SK-N-SH (cell line): ENCODE results near the gene RNF223. TPM values are rescaled to one million over a fixed set of nuclear protein-coding genes. Genes with fewer than 3 reads are reported as not detected.

Experiments used
- CTCF ChIA-PET: fragments of 300-600, 350-600 bp; formaldehyde crosslinking; extraction: SDS; loops from one replicate; lab custom pipeline; 2021; lab: Yijun Ruan, JAX
- POLR2A ChIA-PET: fragments of 350-600 bp; sonication (Branson Sonifier 250); formaldehyde crosslinking; extraction: SDS; loops from one replicate; lab custom pipeline; 2020; ENCODE audit warnings: antibody characterized with exemption, inconsistent platforms; lab: Yijun Ruan, JAX
- DNase-seq: peaks from one replicate; pipeline ENCODE4 v3.0.0; 2012
- H2AFZ ChIP-seq: fragments of 200-600 bp; sonication (generic); 2 replicates; pipeline ENCODE4 v1.8.1; 2016; ENCODE audit warnings: antibody characterized with exemption, mild to moderate bottlenecking, low read depth
- H3F3A ChIP-seq: fragments of 200-600 bp; sonication (generic); replicated peaks from 2 replicates; pipeline ENCODE3; 2016; ENCODE audit warnings: antibody characterized with exemption, mild to moderate bottlenecking; ENCODE audit not compliant: insufficient read depth
- H3K27ac ChIP-seq, 2 experiments: fragments of 200-500 bp in 1 of 2; fragments of 200-600 bp in 1 of 2; sonication (Bioruptor generic) in 1 of 2; sonication (generic), shearing (Covaris generic) in 1 of 2; 2 replicates each; pipeline versions ENCODE4 v1.5.1 to v1.6.1; 2014 to 2016; ENCODE audit warnings: low read depth in 2 of 2, inconsistent platforms in 1 of 2, low read length in 1 of 2, mild to moderate bottlenecking in 1 of 2, mixed read lengths in 1 of 2
- H3K27me3 ChIP-seq: fragments of 200-600 bp; sonication (generic), shearing (Covaris generic); 2 replicates; pipeline ENCODE4 v1.6.1; 2016; ENCODE audit warnings: mixed run types; ENCODE audit not compliant: insufficient read depth
- H3K36me3 ChIP-seq, 2 experiments: fragments of 200-500 bp in 1 of 2; fragments of 200-600 bp in 1 of 2; sonication (Bioruptor generic) in 1 of 2; sonication (generic) in 1 of 2; replicated peaks in 1 of 2; 2 replicates each; pipeline versions ENCODE3 to v1.5.1; 2014 to 2016; ENCODE audit warnings: low read length in 1 of 2, mild to moderate bottlenecking in 1 of 2; ENCODE audit not compliant: insufficient read depth in 2 of 2, control insufficient read depth in 1 of 2
- H3K4me1 ChIP-seq, 2 experiments: fragments of 200-500 bp in 1 of 2; fragments of 200-600 bp in 1 of 2; sonication (Bioruptor generic) in 1 of 2; sonication (generic), shearing (Covaris generic) in 1 of 2; 2 replicates each; pipeline versions ENCODE4 v1.5.1 to v1.6.1; 2014 to 2016; ENCODE audit warnings: low read depth in 1 of 2, low read length in 1 of 2, mixed run types in 1 of 2; ENCODE audit not compliant: insufficient read depth in 2 of 2, control insufficient read depth in 1 of 2
- H3K4me2 ChIP-seq: fragments of 200-600 bp; sonication (generic), shearing (Covaris generic); 2 replicates; pipeline ENCODE4 v1.6.1; 2017; ENCODE audit warnings: mixed run types
- H3K4me3 ChIP-seq, 2 experiments: fragments of 200-500 bp in 1 of 2; fragments of 200-600 bp in 1 of 2; sonication (Bioruptor generic) in 1 of 2; sonication (generic), shearing (Covaris generic) in 1 of 2; 2 replicates each; pipeline versions ENCODE4 v1.5.1 to v1.8.1; 2014 to 2016; ENCODE audit warnings: low read depth in 2 of 2, inconsistent platforms in 1 of 2, low read length in 1 of 2, mild to moderate bottlenecking in 1 of 2, mixed read lengths in 1 of 2, moderate library complexity in 1 of 2
- H3K79me2 ChIP-seq: fragments of 200-600 bp; sonication (generic); 2 replicates; pipeline ENCODE4 v1.8.1; 2017; ENCODE audit warnings: mild to moderate bottlenecking; ENCODE audit not compliant: insufficient read depth
- H3K9ac ChIP-seq: fragments of 200-600 bp; sonication (generic); 2 replicates; pipeline ENCODE4 v1.6.1; 2017; ENCODE audit warnings: mixed run types
- H3K9me2 ChIP-seq: fragments of 200-600 bp; sonication (generic); 2 replicates; pipeline ENCODE4 v1.6.1; 2017; ENCODE audit warnings: mixed run types
- H3K9me3 ChIP-seq: fragments of 200-600 bp; sonication (generic); 2 replicates; pipeline ENCODE4 v1.6.1; 2017; ENCODE audit warnings: mixed run types, mild to moderate bottlenecking, moderate library complexity
- H4K20me1 ChIP-seq: fragments of 200-600 bp; sonication (generic); 2 replicates; pipeline ENCODE4 v1.6.1; 2017; ENCODE audit warnings: mild to moderate bottlenecking, mixed run types; ENCODE audit not compliant: insufficient read depth
- EZH2phosphoT487 ChIP-seq: fragments of 200-600 bp; sonication (generic); IDR thresholded peaks from 2 replicates; pipeline ENCODE4 v1.6.1; 2017; ENCODE audit warnings: low read depth, mixed run types, mild to moderate bottlenecking, antibody characterized with exemption, moderate library complexity, borderline replicate concordance
- GABPA ChIP-seq: IDR thresholded peaks from 2 replicates; pipeline ENCODE4 v1.4.0; 2012; ENCODE audit warnings: low read depth, mild to moderate bottlenecking
- JUND ChIP-seq: IDR thresholded peaks from 2 replicates; pipeline ENCODE4 v1.4.0; 2012
- MXI1 ChIP-seq: IDR thresholded peaks from 2 replicates; pipeline ENCODE4 v1.6.1; 2012; ENCODE audit warnings: mild to moderate bottlenecking, low read depth, low read length, improper control_type of control experiment
- NFIC ChIP-seq: IDR thresholded peaks from 2 replicates; pipeline ENCODE4 v1.4.0; 2012; ENCODE audit warnings: borderline replicate concordance
- POLR2AphosphoS5 ChIP-seq: IDR thresholded peaks from 2 replicates; pipeline ENCODE4 v1.6.1; 2012; ENCODE audit warnings: low read depth, low read length
- RCOR1 ChIP-seq: fragments of 150-350 bp; IDR thresholded peaks from 2 replicates; pipeline ENCODE4 v1.6.1; 2017; ENCODE audit warnings: antibody characterized with exemption, low read length
- RXRA ChIP-seq: IDR thresholded peaks from 2 replicates; pipeline ENCODE4 v1.4.0; 2012; ENCODE audit warnings: low read depth, mild to moderate bottlenecking, borderline replicate concordance
- SMC3 ChIP-seq: IDR thresholded peaks from 2 replicates; pipeline ENCODE4 v1.6.1; 2012; ENCODE audit warnings: low read depth, low read length, improper control_type of control experiment
- TCF12 ChIP-seq: IDR thresholded peaks from 2 replicates; pipeline ENCODE4 v1.4.0; 2012
- YY1 ChIP-seq: IDR thresholded peaks from 2 replicates; pipeline ENCODE4 v1.4.0; 2012; ENCODE audit warnings: low read depth, mild to moderate bottlenecking
- WGBS: methylation state at CpG from one replicate; pipeline ENCODE4 v1.1.6; 2017; ENCODE audit warnings: low lambda C conversion rate; 5-methylcytosine and 5-hydroxymethylcytosine counted together
- polyA plus RNA-seq, 3 experiments: library from polyadenylated mRNA; depleted of rRNA; stranded (reverse); fragments of >200 nt; gene quantifications; 2 replicates each; pipeline ENCODE4 v1.2.3, GENCODE V29; 2012
- TF ChIP-seq, protein P1 (sequence below): IDR thresholded peaks from 2 replicates; pipeline ENCODE4 v1.4.0; 2012; ENCODE audit warnings: low read depth, borderline replicate concordance
- TF ChIP-seq, protein P2 (sequence below): IDR thresholded peaks from 2 replicates; pipeline ENCODE4 v1.4.0; 2012; ENCODE audit warnings: low read depth
- TF ChIP-seq, protein P3 (sequence below): IDR thresholded peaks from 2 replicates; pipeline ENCODE4 v1.4.0; 2012; ENCODE audit warnings: low read depth, borderline replicate concordance
- TF ChIP-seq, protein P4 (sequence below): fragments of 150-350 bp; IDR thresholded peaks from 2 replicates; pipeline ENCODE4 v1.6.1; 2017; ENCODE audit warnings: antibody characterized with exemption, low read length, low read depth, borderline replicate concordance
- TF ChIP-seq, protein P5 (sequence below): IDR thresholded peaks from 2 replicates; pipeline ENCODE4 v1.6.1; 2012; ENCODE audit warnings: mild to moderate bottlenecking, low read depth, low read length, moderate library complexity

The RNF223 gene
- polyA plus RNA-seq, 1 of the 3 experiments (the other 2 are of a cell fraction) = not detected

DNA sequence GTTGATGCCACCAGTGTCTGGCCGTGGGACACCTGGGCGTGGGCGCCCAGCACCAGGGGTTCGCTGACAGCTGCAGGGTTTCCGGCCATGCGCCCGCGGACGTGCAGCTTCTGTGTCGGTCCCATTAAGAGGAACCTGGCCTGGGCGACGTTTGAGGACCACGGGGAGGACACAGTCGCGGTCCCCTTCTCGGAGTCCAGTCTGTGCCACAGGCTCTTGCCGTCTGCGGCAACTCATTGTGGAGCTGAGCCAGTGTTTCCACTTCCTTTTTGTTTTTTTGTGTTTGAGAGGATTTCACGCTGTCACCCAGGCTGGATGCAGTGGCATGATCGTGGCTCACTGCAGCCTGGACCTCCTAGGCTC, 43.3 kb upstream of the RNF223 start:
- no peaks in the 10 kb centered on the region for H3F3A ChIP-seq
- H3K27me3 ChIP-seq = 0 out of 2 replicates have a peak, but pooled peaks cover 6% of the 10 kb centered on the region
- no peak overlapping the region for H3K4me3 ChIP-seq
- no peaks in the 10 kb centered on the region for H3K9me2 ChIP-seq
- TF ChIP-seq EZH2phosphoT487 = no peak
- TF ChIP-seq JUND = no peak
- TF ChIP-seq NFIC = no peak
- TF ChIP-seq MXI1 = no peak
- no peak for TF ChIP-seq POLR2AphosphoS5
- TF ChIP-seq, protein P1, sequence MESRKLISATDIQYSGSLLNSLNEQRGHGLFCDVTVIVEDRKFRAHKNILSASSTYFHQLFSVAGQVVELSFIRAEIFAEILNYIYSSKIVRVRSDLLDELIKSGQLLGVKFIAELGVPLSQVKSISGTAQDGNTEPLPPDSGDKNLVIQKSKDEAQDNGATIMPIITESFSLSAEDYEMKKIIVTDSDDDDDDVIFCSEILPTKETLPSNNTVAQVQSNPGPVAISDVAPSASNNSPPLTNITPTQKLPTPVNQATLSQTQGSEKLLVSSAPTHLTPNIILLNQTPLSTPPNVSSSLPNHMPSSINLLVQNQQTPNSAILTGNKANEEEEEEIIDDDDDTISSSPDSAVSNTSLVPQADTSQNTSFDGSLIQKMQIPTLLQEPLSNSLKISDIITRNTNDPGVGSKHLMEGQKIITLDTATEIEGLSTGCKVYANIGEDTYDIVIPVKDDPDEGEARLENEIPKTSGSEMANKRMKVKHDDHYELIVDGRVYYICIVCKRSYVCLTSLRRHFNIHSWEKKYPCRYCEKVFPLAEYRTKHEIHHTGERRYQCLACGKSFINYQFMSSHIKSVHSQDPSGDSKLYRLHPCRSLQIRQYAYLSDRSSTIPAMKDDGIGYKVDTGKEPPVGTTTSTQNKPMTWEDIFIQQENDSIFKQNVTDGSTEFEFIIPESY = no peak
- no peak for TF ChIP-seq SMC3
- TF ChIP-seq RXRA = no peak
- no peak for TF ChIP-seq GABPA
- TF ChIP-seq, protein P2, sequence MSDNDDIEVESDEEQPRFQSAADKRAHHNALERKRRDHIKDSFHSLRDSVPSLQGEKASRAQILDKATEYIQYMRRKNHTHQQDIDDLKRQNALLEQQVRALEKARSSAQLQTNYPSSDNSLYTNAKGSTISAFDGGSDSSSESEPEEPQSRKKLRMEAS = no peak
- TF ChIP-seq, protein P3, sequence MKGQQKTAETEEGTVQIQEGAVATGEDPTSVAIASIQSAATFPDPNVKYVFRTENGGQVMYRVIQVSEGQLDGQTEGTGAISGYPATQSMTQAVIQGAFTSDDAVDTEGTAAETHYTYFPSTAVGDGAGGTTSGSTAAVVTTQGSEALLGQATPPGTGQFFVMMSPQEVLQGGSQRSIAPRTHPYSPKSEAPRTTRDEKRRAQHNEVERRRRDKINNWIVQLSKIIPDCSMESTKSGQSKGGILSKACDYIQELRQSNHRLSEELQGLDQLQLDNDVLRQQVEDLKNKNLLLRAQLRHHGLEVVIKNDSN = no peak
- no peak for TF ChIP-seq TCF12
- TF ChIP-seq, protein P4, sequence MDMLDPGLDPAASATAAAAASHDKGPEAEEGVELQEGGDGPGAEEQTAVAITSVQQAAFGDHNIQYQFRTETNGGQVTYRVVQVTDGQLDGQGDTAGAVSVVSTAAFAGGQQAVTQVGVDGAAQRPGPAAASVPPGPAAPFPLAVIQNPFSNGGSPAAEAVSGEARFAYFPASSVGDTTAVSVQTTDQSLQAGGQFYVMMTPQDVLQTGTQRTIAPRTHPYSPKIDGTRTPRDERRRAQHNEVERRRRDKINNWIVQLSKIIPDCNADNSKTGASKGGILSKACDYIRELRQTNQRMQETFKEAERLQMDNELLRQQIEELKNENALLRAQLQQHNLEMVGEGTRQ = no peak
- no peak for TF ChIP-seq YY1
- TF ChIP-seq RCOR1 = no peak
- TF ChIP-seq, protein P5, sequence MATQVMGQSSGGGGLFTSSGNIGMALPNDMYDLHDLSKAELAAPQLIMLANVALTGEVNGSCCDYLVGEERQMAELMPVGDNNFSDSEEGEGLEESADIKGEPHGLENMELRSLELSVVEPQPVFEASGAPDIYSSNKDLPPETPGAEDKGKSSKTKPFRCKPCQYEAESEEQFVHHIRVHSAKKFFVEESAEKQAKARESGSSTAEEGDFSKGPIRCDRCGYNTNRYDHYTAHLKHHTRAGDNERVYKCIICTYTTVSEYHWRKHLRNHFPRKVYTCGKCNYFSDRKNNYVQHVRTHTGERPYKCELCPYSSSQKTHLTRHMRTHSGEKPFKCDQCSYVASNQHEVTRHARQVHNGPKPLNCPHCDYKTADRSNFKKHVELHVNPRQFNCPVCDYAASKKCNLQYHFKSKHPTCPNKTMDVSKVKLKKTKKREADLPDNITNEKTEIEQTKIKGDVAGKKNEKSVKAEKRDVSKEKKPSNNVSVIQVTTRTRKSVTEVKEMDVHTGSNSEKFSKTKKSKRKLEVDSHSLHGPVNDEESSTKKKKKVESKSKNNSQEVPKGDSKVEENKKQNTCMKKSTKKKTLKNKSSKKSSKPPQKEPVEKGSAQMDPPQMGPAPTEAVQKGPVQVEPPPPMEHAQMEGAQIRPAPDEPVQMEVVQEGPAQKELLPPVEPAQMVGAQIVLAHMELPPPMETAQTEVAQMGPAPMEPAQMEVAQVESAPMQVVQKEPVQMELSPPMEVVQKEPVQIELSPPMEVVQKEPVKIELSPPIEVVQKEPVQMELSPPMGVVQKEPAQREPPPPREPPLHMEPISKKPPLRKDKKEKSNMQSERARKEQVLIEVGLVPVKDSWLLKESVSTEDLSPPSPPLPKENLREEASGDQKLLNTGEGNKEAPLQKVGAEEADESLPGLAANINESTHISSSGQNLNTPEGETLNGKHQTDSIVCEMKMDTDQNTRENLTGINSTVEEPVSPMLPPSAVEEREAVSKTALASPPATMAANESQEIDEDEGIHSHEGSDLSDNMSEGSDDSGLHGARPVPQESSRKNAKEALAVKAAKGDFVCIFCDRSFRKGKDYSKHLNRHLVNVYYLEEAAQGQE = no peak
- POLR2A ChIA-PET = interaction anchor here (0.5 kb wide), 1 partner anchor 186 kb away, joined by 4 read pairs; no protein-coding TSS in a partner anchor
- H3K9me3 ChIP-seq = no peaks in the 10 kb centered on the region
- no peaks in the 10 kb centered on the region for H3K36me3 ChIP-seq
- H3K4me1 ChIP-seq = peaks cover 0 to 12% of the 10 kb centered on the region in 2 experiments; a peak in 1 of 4 replicates
- DNase-seq = peak; percentile 36
- no peaks in the 10 kb centered on the region for H3K79me2 ChIP-seq
- H3K27ac ChIP-seq = no peak overlapping the region
- no peak overlapping the region for H3K9ac ChIP-seq
- no peak overlapping the region for H3K4me2 ChIP-seq
- WGBS = 26% methylated on average over 7 of the region's 20 CpGs
- H4K20me1 ChIP-seq = no peaks in the 10 kb centered on the region
- no peak overlapping the region for H2AFZ ChIP-seq
- CTCF ChIA-PET = interaction anchor here (0.8 to 7.2 kb wide), 8 partner anchors 84 to 254 kb away, joined by 3 to 131 read pairs (median 6); no protein-coding TSS in a partner anchor
